HepG2 (cell line): ENCODE results near the gene CHST4. TPM values are rescaled to one million over a fixed set of nuclear protein-coding genes. Genes with fewer than 3 reads are reported as not detected.

ENCODE experiments used
- ATAD3A ChIP-seq: sonication (generic); formaldehyde crosslinking; IDR thresholded peaks from 2 replicates; pipeline ENCODE4 v1.4.0; 2020; ENCODE audit warnings: missing genetic modification reagents
- CSRNP1 ChIP-seq: sonication (generic); formaldehyde crosslinking; IDR thresholded peaks from 2 replicates; pipeline ENCODE4 v1.8.1; 2023; ENCODE audit warnings: mild to moderate bottlenecking, missing genetic modification reagents
- ELF3 ChIP-seq: IDR thresholded peaks from 2 replicates; pipeline ENCODE4 v1.6.1; 2016; ENCODE audit warnings: missing genetic modification reagents, missing compliant biosample characterization
- FIP1L1 ChIP-seq: fragments of 200-400 bp; formaldehyde crosslinking; IDR thresholded peaks from 2 replicates; pipeline ENCODE4 v1.6.1; 2018; ENCODE audit warnings: low read depth, mild to moderate bottlenecking, low read length, moderate library complexity, borderline replicate concordance; ENCODE audit not compliant: insufficient read depth
- GABPB1 ChIP-seq: IDR thresholded peaks from 2 replicates; pipeline ENCODE4 v1.6.1; 2016; ENCODE audit warnings: mild to moderate bottlenecking, missing genetic modification reagents, moderate library complexity, missing compliant biosample characterization
- HMGXB4 ChIP-seq, 2 experiments: sonication (generic) in 1 of 2; formaldehyde crosslinking in 1 of 2; IDR thresholded peaks; 2 replicates each; pipeline versions ENCODE4 v1.4.0 to v1.6.1; 2018 to 2020; ENCODE audit warnings: missing genetic modification reagents in 2 of 2, borderline replicate concordance in 1 of 2, low read depth in 1 of 2, mild to moderate bottlenecking in 1 of 2, missing biosample characterization in 1 of 2
- JUND ChIP-seq: sonication (generic); formaldehyde crosslinking; IDR thresholded peaks from 2 replicates; pipeline ENCODE4 v1.8.0; 2022; ENCODE audit warnings: mild to moderate bottlenecking, missing genetic modification reagents
- KDM5B ChIP-seq: sonication (generic); formaldehyde crosslinking; IDR thresholded peaks from 2 replicates; pipeline ENCODE4 v1.4.0; 2020; ENCODE audit warnings: missing genetic modification reagents, mild to moderate bottlenecking, borderline replicate concordance
- NFE2L1 ChIP-seq: sonication (generic); formaldehyde crosslinking; IDR thresholded peaks from 2 replicates; pipeline ENCODE4 v1.4.0; 2020; ENCODE audit warnings: missing genetic modification reagents, mild to moderate bottlenecking, borderline replicate concordance
- NPAS2 ChIP-seq: sonication (generic); formaldehyde crosslinking; IDR thresholded peaks from 2 replicates; pipeline ENCODE4 v1.8.0; 2022; ENCODE audit warnings: mild to moderate bottlenecking, missing genetic modification reagents, borderline replicate concordance
- PHF21A ChIP-seq: sonication (generic); formaldehyde crosslinking; IDR thresholded peaks from 2 replicates; pipeline ENCODE4 v1.5.0; 2020; ENCODE audit warnings: mild to moderate bottlenecking, missing genetic modification reagents
- POLR2AphosphoS5 ChIP-seq: IDR thresholded peaks from 2 replicates; pipeline ENCODE4 v1.6.1; 2012; ENCODE audit warnings: low read depth, low read length
- SCMH1 ChIP-seq: sonication (generic); formaldehyde crosslinking; IDR thresholded peaks from 2 replicates; pipeline ENCODE4 v1.9.0; 2021; ENCODE audit warnings: missing genetic modification reagents, mild to moderate bottlenecking, borderline replicate concordance
- SRF ChIP-seq: IDR thresholded peaks from 2 replicates; pipeline ENCODE4 v1.6.1; 2011; ENCODE audit warnings: mild to moderate bottlenecking, low read depth, low read length, moderate library complexity
- TEAD3 ChIP-seq: optimal IDR thresholded peaks from 2 replicates; pipeline ENCODE3; 2016; ENCODE audit warnings: borderline replicate concordance
- TSC22D2 ChIP-seq: sonication (generic); formaldehyde crosslinking; IDR thresholded peaks from 2 replicates; pipeline ENCODE4 v1.5.1; 2020; ENCODE audit warnings: missing genetic modification reagents, mild to moderate bottlenecking, borderline replicate concordance
- ZBTB7A ChIP-seq: sonication (generic); formaldehyde crosslinking; IDR thresholded peaks from 2 replicates; pipeline ENCODE4 v1.8.0; 2022; ENCODE audit warnings: mild to moderate bottlenecking, missing genetic modification reagents
- ZNF264 ChIP-seq: sonication (generic); formaldehyde crosslinking; IDR thresholded peaks from 2 replicates; pipeline ENCODE4 v1.4.0; 2020; ENCODE audit warnings: missing genetic modification reagents
- ZNF276 ChIP-seq: sonication (generic); formaldehyde crosslinking; IDR thresholded peaks from 2 replicates; pipeline ENCODE4 v1.4.0; 2020; ENCODE audit warnings: mild to moderate bottlenecking, low read depth, missing genetic modification reagents
- ZNF282 ChIP-seq: fragments of 450-650 bp; IDR thresholded peaks from 2 replicates; pipeline ENCODE4 v1.6.1; 2018; ENCODE audit not compliant: partially characterized antibody
- ZNF44 ChIP-seq: sonication (generic); formaldehyde crosslinking; IDR thresholded peaks from 2 replicates; pipeline ENCODE4 v1.5.1; 2020; ENCODE audit warnings: mild to moderate bottlenecking, missing genetic modification reagents
- ZNF713 ChIP-seq: sonication (generic); formaldehyde crosslinking; IDR thresholded peaks from 2 replicates; pipeline ENCODE4 v1.4.0; 2020; ENCODE audit warnings: mild to moderate bottlenecking, missing genetic modification reagents
- ZNF768 ChIP-seq: sonication (generic); formaldehyde crosslinking; IDR thresholded peaks from 2 replicates; pipeline ENCODE4 v1.4.0; 2020; ENCODE audit warnings: missing genetic modification reagents
- ZNF800 ChIP-seq: sonication (generic); formaldehyde crosslinking; IDR thresholded peaks from 2 replicates; pipeline ENCODE4 v1.4.0; 2020; ENCODE audit warnings: missing genetic modification reagents
- ZSCAN30 ChIP-seq: sonication (generic); formaldehyde crosslinking; IDR thresholded peaks from 2 replicates; pipeline ENCODE4 v1.5.0; 2020; ENCODE audit warnings: mild to moderate bottlenecking, missing genetic modification reagents
- polyA plus RNA-seq, 8 experiments: library from polyadenylated mRNA; depleted of rRNA in 3 of 8; stranded (reverse) in 7 of 8; unstranded in 1 of 8; fragments of >200 nt; fragmentation: Illumina TruSeq in 4 of 8; extraction: Trizol in 4 of 8; gene quantifications; 2 replicates each; pipeline versions ENCODE4 v1.2.1 to v1.2.3, GENCODE V29; 2011 to 2016; ENCODE audit warnings: low read depth in 4 of 8, missing spikeins in 1 of 8, mixed read lengths in 1 of 8; ENCODE audit not compliant: insufficient read depth in 1 of 8
- total RNA-seq, 5 experiments: library from RNA; depleted of rRNA; stranded (reverse); fragments of >200 nt; fragmentation: Illumina TruSeq; extraction: Trizol; gene quantifications; 2 replicates each; pipeline ENCODE4 v1.2.3, GENCODE V29; 2016; ENCODE audit warnings: low read depth in 1 of 5

The CHST4 gene
- total and polyA plus RNA-seq, 2 of the 13 experiments (the other 11 are each of a cell fraction or from before 2014, with no cell fraction given), result not detected

- TF ChIP-seq ZNF276, result no peak
- TF ChIP-seq ZBTB7A (CRISPR knock-in tag), result no peak
- TF ChIP-seq GABPB1, result no peak
- TF ChIP-seq ZNF44 (CRISPR knock-in tag), result no peak
- TF ChIP-seq JUND (CRISPR knock-in tag), result 0 out of 2 replicates have a peak, but pooled peaks have one; percentile 24
- no peak for TF ChIP-seq NFE2L1 (CRISPR knock-in tag)
- TF ChIP-seq ELF3 (CRISPR knock-in tag), result peak; percentile 31; the same call in 1 of the 2 replicates
- TF ChIP-seq ZNF282, result no peak
- TF ChIP-seq ZNF713 (CRISPR knock-in tag), result no peak
- no peak for TF ChIP-seq TSC22D2
- TF ChIP-seq ZNF768 (CRISPR knock-in tag), result no peak
- TF ChIP-seq FIP1L1, result no peak
- TF ChIP-seq ATAD3A, result no peak
- no peak for TF ChIP-seq SRF
- no peak for TF ChIP-seq NPAS2 (CRISPR knock-in tag)
- TF ChIP-seq POLR2AphosphoS5, result no peak
- no peak for TF ChIP-seq ZSCAN30 (CRISPR knock-in tag)
- TF ChIP-seq KDM5B (CRISPR knock-in tag), result 0 out of 2 replicates have a peak, but pooled peaks have one; percentile 34
- no peak for TF ChIP-seq CSRNP1 (CRISPR knock-in tag)
- TF ChIP-seq ZNF264 (CRISPR knock-in tag), result no peak
- no peak for TF ChIP-seq SCMH1 (CRISPR knock-in tag)
- 0 out of 4 replicates have a peak, but pooled peaks of 1 of the 2 experiments have one; percentile 41 for TF ChIP-seq HMGXB4 (CRISPR knock-in tag; IDR thresholded peaks at IDR 0.05; ENCODE audit: borderline replicate concordance in 1 of 2, low read depth in 1 of 2)
- TF ChIP-seq PHF21A, result no peak
- peak; percentile 15 for TF ChIP-seq TEAD3 (CRISPR knock-in tag)
- no peak for TF ChIP-seq ZNF800 (CRISPR knock-in tag)
Measured at GRCh38 chr16:71537643-71538042, 11.4 kb downstream of the CHST4 start (continued).
